ENCODE measurements around the gene GIGYF2. TPM values are rescaled to one million over a fixed set of nuclear protein-coding genes. Genes with fewer than 3 reads are reported as not detected.

The GIGYF2 gene
- total and polyA plus RNA-seq, 2 of the 13 experiments (the other 11 are each of a cell fraction or from before 2014, with no cell fraction given), result 44.9 to 73.5 TPM

- TF ChIP-seq HINFP (CRISPR knock-in tag; IDR thresholded peaks at IDR 0.05; ENCODE audit: low read depth) (peak; percentile 94), ZNF572 (CRISPR knock-in tag; IDR thresholded peaks at IDR 0.05) (no peak), BRD4 (CRISPR knock-in tag; IDR thresholded peaks at IDR 0.05) (peak; percentile 56; the same call in 1 of the 2 replicates), ETS1 (CRISPR knock-in tag; IDR thresholded peaks at IDR 0.05) (no peak), ZNF776 (CRISPR knock-in tag; IDR thresholded peaks at IDR 0.05) (peak; percentile 97), RFX3 (CRISPR knock-in tag; IDR thresholded peaks at IDR 0.05) (no peak), KDM5A (IDR thresholded peaks at IDR 0.05; ENCODE audit: borderline replicate concordance, low read length) (peak; percentile 79; the same call in 1 of the 2 replicates), ZNF354B (CRISPR knock-in tag; IDR thresholded peaks at IDR 0.05) (peak; percentile 95; the same call in 1 of the 2 replicates), ZUFSP (CRISPR knock-in tag; IDR thresholded peaks at IDR 0.05; ENCODE audit: borderline replicate concordance) (no peak), ZNF3 (CRISPR knock-in tag; IDR thresholded peaks at IDR 0.05) (no peak), CBX1 (IDR thresholded peaks at IDR 0.05; ENCODE audit: low read depth) (peak; percentile 37), SATB2 (CRISPR knock-in tag; IDR thresholded peaks at IDR 0.05) (no peak), ZNF318 (CRISPR knock-in tag; IDR thresholded peaks at IDR 0.05) (no peak; the same call in 1 of the 2 replicates), YY1 (IDR thresholded peaks at IDR 0.05; ENCODE audit: insufficient read depth, insufficient replicate concordance, low read depth, low read length) (peak; percentile 96)
- TF ChIP-seq, protein P1, sequence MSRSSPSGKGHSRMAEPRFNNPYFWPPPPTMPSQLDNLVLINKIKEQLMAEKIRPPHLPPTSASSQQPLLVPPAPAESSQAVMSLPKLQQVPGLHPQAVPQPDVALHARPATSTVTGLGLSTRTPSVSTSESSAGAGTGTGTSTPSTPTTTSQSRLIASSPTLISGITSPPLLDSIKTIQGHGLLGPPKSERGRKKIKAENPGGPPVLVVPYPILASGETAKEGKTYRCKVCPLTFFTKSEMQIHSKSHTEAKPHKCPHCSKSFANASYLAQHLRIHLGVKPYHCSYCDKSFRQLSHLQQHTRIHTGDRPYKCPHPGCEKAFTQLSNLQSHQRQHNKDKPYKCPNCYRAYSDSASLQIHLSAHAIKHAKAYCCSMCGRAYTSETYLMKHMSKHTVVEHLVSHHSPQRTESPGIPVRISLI (CRISPR knock-in tag; IDR thresholded peaks at IDR 0.05; ENCODE audit: borderline replicate concordance), result peak; percentile 48; the same call in 1 of the 2 replicates
These were observed at the start of gene GIGYF2 (continued) for GRCh38 chr2:232697059-232697806.
